GM19023 (cell line): Measurements from ENCODE around the gene FERD3L.
A peak's percentile ranks its signal among the peaks of the same experiment; 100 is the strongest.
"Not testable (repeated sequence)": the region's sequence is repeated elsewhere in the genome, so short reads cannot be mapped to it uniquely, and the experiment has no call there.

Experiments
- ATAC-seq: cut with Tn5 transposase; IDR thresholded peaks from one replicate; pipeline ENCODE4 v1.9.1; 2021; ENCODE audit warnings: mild to moderate bottlenecking, moderate library complexity; ENCODE audit not compliant: unreplicated experiment

The FERD3L gene, protein sequence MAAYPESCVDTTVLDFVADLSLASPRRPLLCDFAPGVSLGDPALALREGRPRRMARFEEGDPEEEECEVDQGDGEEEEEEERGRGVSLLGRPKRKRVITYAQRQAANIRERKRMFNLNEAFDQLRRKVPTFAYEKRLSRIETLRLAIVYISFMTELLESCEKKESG

DNA sequence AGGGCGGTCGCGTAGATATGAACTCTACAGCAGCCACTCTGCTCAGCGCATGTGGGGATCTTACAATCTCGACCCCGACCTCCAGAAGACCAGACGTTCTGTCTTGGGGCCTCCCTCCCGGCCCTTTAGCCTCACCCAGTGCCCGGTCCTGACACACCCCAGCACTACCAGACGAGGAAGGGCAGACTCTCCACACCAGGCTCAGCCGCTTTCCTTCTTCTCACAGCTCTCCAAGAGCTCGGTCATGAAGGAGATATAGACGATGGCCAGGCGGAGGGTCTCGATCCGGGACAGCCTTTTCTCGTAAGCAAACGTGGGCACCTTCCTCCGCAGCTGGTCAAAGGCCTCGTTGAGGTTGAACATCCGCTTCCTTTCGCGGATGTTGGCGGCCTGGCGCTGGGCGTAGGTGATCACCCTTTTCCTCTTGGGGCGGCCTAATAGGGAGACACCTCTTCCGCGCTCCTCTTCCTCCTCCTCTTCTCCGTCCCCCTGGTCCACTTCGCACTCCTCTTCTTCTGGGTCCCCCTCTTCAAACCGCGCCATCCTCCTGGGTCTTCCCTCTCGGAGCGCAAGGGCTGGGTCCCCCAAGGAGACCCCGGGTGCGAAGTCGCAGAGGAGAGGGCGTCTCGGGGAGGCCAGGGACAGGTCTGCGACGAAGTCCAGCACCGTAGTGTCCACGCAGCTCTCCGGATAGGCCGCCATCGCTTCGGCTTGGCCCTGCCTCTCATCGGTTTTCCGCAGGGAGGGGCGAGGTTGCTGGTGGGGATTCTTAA lies at the start of gene FERD3L:
Gene FERD3L, minus strand, starts transcription at position 761 of the 773 bp plus-strand sequence. Its CDS starts 59 bp downstream, at position 702.
- no peak for ATAC-seq

DNA sequence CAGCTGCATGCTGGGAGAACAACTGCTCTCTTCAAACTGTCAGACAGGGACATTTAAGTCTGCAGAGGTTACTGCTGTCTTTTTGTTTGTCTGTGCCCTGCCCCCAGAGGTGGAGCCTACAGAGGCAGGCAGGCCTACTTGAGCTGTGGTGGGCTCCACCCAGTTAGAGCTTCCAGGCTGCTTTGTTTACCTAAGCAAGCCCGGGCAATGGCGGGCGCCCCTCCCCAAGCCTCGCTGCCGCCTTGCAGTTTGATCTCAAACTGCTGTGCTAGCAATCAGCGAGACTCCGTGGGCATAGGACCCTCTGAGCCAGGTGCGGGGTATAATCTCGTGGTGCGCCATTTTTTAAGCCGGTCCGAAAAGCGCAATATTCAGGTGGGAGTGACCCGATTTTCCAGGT lies 49.2 kb upstream of the FERD3L start:
- ATAC-seq = not testable (repeated sequence)

DNA sequence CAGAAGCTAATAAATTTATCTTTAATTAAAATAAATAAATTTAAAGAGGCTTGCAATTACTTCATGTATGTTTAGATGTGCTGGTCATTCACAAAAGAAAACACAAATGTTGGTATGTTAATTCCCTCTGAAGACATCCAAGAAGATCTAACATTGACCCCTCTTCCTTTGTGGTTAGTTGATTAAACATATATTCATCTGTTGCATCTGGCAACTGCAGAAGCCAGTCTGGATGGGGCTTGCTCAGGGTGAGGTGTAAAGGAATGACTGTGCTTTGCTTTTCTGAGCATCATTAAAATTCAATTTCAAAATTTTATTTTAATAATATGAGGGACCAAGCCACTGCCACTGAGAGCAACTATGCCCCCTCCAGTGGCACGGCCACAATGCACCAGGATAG lies 36.4 kb upstream of the FERD3L start:
- no peak for ATAC-seq

DNA sequence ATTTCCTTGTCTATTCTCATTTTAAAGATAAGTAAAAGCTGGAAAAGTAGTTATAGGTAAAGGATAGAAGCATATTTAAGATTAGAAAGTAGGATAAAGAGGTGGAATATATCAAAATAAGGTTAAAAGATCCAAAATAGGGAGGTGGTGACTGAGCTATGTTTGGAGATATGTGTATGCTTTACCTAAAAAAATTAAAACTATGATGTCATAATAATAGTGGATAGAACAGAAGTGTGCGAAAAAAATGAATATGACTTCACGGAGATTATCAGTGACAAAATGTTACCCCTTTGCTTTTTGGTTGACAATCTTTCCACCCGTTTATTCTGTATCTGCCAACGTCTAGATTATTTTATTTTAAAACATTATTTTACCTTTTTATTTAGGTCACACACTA lies 33.4 kb upstream of the FERD3L start:
- no peak for ATAC-seq

DNA sequence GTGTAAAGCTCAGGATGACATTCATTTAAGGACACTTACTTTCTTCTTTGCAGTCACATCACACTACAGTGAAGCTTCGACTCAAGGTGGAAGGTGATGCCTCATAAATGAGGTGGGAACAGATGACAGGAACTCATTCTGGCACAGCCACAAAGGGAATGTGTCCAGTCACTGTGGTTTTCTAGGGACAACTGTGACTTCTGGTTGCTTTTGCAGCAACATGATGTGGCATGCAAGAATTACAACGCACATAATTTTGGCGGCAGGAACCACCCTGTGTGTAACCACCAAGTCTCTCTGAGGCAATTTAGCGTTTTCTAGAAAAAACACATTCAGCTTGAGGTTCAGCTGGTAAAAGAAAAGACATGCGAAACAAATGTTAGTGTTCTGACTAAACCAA lies 32.0 kb upstream of the FERD3L start:
- no peak for ATAC-seq

DNA sequence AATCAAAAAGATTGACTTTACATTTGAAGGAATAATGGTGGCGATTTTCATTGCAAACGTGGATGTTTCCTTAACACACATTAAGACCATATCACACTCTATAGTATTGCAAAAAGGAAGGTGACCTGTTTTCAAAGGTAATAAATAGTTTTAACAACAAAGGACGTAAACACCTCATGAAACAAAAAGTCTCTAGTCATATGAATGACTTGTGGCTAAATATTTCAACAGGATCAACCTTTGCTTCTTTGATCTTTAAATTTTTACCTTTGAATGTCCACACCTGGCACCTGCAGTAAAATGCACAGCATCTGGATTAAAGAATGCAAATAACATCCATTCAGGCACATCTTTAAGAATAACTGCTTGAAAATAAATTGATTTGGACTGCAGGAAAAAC lies 30.0 kb upstream of the FERD3L start:
- no peak for ATAC-seq

DNA sequence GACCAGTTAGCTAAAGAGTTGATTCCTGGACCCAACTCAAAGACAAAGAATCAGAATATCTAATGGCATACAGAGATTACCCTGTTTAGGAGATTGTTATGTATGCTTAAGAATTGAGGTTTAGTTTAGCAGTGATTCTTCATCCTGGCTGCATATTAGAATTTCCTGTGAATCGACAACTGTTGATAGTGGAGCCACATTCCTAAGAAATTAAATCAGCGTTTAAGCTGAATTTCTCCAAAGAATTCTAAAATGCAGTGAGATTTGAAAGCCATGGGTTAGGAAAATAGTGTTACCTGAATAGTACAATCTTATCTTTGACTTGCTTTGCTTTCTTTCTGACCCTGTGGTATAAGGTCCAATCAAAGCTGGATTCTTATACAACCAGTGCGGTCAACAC lies 16.4 kb upstream of the FERD3L start:
- no peak for ATAC-seq

DNA sequence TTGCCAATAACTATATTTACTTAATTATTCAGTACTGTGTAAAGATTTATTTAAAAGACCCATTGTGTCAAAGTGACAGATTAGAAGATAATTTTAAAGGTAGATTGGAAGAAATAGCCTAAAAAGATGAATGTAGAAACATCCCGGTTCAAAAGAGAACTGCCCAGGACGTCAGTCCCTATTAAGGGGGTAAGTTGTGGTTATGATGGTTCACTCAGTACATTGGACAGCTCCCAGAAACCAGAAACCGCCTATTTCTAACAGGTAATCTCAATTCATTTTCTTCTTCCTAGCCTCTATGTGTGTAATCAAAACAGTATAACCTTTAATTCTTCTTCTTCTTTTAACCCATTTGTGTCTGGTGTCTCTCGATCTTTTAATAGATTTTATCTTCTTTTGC lies 1.5 kb upstream of the FERD3L start:
- ATAC-seq = no peak

DNA sequence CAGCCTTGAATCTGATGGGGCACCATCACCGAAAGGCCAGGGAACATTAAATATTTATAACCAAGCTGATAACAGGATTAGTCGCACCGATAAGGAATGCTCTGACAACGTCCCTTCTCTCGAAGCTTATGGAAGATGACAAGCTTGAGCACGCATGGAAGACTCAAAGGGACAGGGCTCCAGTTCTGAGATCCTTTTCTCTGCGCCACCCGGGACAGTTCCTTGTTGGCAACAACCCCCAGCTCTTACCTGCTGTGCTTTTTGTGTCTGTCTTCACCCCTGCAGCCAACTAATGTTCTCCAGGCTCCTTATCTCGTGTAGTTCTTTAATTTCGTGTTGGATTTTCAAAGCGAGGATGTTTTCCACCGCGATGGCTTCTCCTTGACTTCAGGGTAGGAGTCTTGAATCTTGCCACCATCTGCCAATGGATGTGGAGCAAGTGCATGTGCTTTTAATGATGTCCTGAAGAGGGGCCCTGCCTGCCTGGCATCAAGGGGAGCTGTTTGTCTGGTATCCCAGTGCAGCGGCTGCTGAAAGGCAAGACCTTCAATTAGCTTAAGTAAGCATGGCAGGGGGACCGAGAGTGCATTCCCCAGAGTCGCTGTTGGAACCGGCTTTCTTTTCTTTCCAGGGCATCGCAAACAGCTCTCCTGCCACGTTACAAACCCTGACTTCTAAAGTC lies 354 bp upstream of the FERD3L start:
- no peak for ATAC-seq

DNA sequence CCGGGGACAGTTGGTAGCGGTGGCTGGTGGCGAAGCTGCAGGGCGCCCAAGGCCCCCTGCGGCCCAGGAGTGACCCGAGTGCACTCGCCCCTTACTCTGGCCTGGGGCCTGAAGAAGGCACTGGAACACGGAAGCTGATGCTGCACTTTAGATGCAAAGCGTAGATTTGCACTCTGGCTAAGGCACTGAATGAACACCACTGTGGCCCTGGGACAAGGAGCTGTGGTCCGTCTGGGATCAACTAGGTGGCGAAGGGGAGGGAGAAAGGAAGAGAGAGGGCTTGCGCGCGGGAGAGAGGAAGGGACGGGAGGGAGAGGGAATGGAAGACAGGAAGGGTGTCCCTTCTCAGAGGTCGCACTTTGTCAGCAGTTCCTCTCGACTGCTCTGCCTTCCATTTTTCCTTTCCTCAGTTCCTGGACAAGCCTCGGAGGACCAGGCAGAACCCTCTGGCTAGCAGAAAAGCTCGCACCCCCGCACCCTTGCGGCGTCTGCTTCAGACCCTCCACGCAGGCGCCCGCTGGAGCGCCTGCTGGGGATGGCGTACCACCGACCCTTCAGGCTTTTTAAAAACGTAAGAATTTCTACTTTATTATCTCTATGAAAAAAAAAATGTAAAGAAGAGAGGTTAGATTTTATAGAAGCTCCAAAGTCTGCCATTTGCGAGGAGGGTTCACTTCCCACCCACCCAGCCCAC lies 1.2 kb downstream of the FERD3L start:
- no peak for ATAC-seq

DNA sequence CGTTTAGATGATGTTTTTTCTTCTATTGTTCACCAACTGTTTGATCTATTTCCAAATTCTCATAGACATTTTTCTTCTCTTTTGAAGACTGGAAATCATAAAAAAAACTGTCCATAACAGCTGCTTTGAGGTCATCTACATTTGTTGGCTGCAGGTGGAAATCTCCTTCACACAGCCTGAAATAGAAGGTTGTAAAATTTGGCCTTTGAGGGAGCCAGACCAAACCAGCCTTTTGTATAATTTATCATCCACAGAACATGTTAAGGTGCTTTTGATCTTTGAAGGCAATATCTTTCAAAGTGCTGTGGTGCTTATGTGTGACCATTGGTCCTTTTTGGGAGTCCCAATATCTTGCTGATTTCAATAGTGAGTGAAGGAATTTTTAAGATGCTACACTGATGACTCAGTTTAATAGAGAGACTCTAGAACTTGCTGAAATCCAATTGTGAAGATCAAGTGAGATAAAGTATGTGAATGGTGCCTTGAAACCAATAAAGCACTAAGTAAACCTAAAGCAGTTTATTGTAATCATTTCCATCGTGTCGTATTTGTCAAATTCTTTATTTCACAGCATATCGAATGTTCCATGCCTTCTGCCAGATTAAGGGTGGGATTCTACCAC lies 5.4 kb downstream of the FERD3L start:
- no peak for ATAC-seq

DNA sequence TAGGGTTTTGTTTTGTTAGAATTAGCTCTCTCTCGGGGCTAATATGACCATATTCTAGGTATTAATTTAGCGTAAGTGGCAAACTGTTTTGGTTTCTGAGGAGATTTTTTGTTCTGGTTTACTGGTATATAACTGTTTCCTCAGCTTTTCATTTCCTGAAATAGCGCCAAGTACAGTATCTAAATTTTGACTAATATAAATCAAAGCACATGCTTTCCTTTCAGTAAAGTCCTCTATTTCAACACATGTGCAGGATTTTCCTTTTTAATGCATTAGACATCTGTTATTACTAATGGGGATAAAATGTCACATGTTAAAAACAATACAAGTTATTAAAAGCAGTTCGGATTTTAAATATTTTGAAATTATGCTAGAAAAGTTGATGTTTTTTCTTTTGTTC lies 11.3 kb downstream of the FERD3L start:
- ATAC-seq = no peak

DNA sequence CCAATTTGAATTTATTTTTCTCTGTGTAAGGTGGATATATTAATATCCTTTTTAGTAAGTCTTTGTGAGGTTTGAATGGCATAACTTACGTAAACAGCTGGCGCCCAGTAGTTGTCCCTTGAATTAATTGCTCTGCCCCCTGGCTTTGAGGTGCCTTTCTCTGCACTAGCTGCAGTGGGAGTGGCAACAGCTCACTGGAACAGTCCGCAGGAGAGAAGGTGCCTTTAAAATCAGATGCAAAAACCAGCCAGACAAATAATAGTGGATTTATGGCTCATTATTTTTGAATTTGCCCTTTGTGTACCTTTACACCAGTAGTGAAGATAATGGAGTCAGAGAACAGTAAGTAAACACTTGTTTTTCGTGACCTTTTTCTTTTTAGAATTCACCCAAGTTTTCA lies 11.8 kb downstream of the FERD3L start:
- ATAC-seq = no peak

DNA sequence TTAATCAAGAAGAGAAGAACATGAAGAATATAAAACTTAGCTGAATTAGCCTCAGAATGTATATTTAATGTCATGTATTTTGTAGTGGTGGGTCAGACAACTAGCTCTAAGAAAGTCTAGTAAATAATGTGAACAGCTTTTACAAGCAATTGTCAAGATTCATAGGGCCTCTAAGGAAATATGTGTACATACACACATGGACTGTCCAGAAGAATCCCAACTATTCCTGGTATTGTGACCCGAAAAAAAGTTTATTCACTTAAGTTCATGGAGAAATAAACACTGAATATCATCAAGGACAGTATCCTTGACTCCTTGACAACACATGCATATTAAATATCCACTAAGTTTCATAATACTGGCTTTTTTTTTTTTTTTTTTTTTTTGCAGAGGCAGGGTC lies 16.4 kb downstream of the FERD3L start:
- no peak for ATAC-seq

DNA sequence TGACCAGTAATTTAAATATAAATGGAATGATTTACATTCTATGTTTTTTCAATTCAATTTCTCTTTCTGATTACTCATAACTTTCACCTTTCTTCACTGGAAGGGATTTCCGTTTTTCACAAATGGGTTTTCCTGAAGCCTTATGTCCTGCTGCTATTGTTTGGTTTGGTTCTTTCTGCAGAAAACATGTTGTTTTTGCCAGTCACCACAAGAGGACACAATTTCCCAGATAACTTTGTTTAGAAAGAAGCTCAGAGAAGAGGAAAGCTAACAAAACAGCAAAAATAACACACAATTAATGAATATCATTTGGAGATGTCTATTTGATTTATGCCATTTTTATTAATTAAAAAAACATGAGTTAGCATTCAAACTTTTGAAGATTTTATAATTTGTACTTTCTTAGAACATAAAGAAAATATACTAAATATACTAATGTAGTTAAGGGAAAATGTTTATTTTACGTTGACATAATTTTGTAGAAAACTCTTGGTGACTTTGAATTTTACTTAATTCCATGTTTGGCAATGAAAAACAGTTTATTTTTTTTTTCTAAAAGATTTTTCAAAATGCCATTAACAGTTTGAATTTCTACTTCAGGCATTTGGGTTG lies 23.1 kb downstream of the FERD3L start:
- no peak for ATAC-seq

DNA sequence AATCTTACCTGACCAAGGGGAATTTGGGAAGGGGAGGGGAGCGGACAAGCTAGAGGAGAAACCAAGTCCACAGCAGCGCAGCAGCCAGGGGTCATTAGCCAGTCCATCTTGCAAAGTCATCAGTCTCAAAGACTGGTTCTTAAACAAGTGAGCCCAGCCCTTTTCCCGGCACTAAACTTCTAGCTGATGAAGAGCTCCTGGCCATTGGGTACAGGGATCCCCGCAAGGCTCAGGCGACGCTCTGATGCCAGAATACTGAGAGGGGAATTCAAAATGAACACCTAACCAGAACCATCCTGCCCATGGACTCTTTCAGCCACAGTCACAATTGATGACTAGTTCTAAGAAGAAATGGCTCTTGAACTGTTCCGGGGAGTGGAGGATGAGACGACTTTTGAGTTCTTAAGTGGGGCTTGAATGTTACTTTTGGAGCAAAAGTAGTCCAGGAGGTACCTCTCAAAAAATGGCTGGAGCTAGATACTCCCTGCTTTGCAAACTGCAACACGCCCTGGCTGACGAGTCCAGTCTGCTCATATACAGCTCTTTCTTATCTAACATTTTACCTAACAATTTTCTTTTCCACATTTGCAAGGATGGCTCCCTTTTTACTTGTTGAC lies 25.2 kb downstream of the FERD3L start:
- ATAC-seq = no peak

DNA sequence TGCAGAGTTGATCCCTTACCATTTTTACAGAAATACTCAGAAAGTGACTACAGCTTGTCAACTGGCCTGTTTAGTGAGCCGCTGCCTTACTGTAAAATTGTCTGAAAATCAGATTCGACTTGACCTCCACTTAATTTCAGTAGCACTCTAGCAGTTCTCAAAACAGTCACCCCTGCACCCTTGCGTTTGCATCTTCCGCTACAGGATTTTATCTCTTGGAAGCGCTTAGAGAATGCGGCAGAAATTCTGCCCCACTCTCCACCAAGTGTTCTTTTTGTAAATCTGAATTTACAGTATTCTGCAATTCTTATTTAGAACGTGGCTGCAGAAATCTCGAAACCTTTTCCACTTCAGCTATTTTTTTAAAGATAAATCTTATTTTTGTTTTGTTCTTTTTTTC lies 25.8 kb downstream of the FERD3L start:
- ATAC-seq = no peak

DNA sequence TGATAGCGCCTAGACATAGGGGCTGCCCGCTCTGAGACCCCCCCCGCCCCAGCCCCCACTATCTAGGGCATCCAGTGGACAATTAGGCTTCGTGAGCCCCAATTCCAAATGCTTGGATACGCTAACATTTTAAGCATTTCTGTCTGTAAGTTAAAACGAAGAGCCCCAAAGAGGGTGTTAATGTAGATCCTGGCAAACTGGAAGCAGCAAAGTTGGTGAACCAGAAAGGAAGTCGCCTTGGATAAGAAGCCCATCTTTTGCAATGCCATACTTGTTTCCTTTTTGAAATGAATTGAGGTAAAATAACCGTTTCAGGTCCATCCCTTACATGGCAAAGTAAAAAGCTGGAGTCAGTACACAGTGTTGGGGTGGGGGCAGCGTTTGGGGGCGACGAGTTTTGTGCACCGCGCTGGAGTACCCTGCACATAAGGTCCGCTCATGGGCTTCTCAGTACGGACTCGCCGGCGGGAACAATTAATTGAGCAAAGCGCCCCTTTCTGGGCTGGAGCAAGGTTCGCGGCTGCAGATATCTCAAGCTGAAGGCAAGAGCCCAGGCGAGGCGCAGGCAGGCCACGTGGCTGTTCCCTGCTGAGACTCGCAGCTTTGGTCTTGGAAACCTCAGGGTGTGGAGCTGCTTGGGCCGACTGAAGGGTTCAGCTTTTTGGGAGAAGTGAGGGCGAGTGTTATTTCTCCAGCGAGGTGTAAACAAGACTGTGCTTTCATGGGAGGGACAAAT lies 26.4 kb downstream of the FERD3L start:
- ATAC-seq = no peak

DNA sequence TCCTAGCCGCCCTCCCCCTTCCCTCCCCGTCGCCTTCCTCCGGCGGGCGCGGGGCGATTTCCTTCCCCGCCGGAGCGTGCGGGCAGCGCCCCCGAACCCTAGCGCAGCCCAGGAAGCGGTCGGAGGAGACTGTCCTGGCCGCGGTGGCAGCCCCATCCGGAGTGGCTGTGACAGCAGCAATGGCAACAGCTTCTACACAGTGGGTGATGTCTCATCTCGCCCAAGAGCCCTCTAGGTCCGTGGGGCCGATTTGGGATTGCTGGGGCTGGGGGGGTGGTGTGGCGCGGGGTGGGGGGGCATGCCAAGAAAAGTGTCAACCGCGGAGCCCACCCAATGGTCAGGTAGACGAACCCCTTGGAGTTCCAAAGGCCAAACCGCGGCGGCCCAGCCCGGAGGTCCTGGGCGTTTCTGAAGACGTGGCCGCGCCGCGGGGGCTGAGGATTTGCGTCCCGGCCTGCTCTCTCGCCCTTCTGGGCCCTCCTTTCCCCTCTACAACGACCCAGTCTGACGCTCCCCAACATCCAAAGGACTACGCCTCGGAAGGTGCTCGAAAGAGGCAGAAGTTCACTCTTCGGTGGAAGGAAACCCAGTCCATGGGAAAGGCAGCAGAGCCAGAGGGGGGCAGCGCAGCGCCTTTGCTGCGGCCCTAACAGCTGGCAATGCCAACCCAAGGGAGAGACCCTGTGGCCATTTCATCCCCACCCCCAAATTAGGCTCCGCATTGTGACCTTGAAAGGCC lies 27.2 kb downstream of the FERD3L start:
- ATAC-seq = peak; percentile 4
